Thymus (tissue), 11 donors: ENCODE results near the gene VPS52. TPM values are rescaled to one million over a fixed set of nuclear protein-coding genes. Genes with fewer than 3 reads are reported as not detected.
A peak's percentile ranks its signal among the peaks of the same experiment; 100 is the strongest.
"Not testable (repeated sequence)": the region's sequence is repeated elsewhere in the genome, so short reads cannot be mapped to it uniquely, and the experiment has no call there.

Experiments used
- DNase-seq, 9 donors: peaks; one replicate each; pipeline ENCODE4 v3.0.0-alpha.2; 2013; ENCODE audit warnings: low spot score in 9 of 9, low read depth in 6 of 9, missing footprints in 1 of 9
- H3K27ac ChIP-seq, 2 donors: one replicate each; pipeline ENCODE4 v1.5.1; 2013; ENCODE audit warnings: control low read depth in 1 of 2, low read depth in 1 of 2, low read length in 1 of 2, mild to moderate bottlenecking in 1 of 2, moderate library complexity in 1 of 2
- H3K27me3 ChIP-seq, 2 donors: one replicate each; pipeline ENCODE4 v1.5.1; 2013; ENCODE audit warnings: low read length in 1 of 2; ENCODE audit not compliant: control insufficient read depth in 2 of 2, insufficient read depth in 1 of 2
- H3K36me3 ChIP-seq, 2 donors: one replicate each; pipeline ENCODE4 v1.5.1; 2013; ENCODE audit warnings: low read length in 1 of 2, mild to moderate bottlenecking in 1 of 2, moderate library complexity in 1 of 2; ENCODE audit not compliant: control insufficient read depth in 2 of 2, insufficient read depth in 2 of 2
- H3K4me1 ChIP-seq, 2 donors: one replicate each; pipeline ENCODE4 v1.5.1; 2013; ENCODE audit warnings: low read length in 2 of 2; ENCODE audit not compliant: control insufficient read depth in 2 of 2, insufficient read depth in 2 of 2
- H3K4me3 ChIP-seq, 2 donors: one replicate each; pipeline ENCODE4 v1.5.1; 2013; ENCODE audit warnings: low read length in 2 of 2, control low read depth in 1 of 2, mild to moderate bottlenecking in 1 of 2
- H3K9me3 ChIP-seq, 2 donors: one replicate each; pipeline ENCODE4 v1.5.1; 2013; ENCODE audit warnings: low read length in 1 of 2, mild to moderate bottlenecking in 1 of 2; ENCODE audit not compliant: control insufficient read depth in 2 of 2, insufficient read depth in 1 of 2
- WGBS: extraction: QIAGEN DNeasy Blood & Tissue Kit; methylation state at CpG from one replicate; pipeline ENCODE4 v1.1.7; 2013; 5-methylcytosine and 5-hydroxymethylcytosine counted together
- polyA plus RNA-seq: library from polyadenylated mRNA; stranded (reverse); fragments of 200-250 nt; gene quantifications from one replicate; pipeline ENCODE4 v1.2.3, GENCODE V29; 2013
- total RNA-seq: library from RNA; stranded (reverse); fragments of 120-200 nt; gene quantifications from one replicate; pipeline ENCODE4 v1.2.4, GENCODE V29; 2013
- donor health status: healthy.

The VPS52 gene
- total and polyA plus RNA-seq, 2 donors: 26.3 to 59.0 TPM

DNA sequence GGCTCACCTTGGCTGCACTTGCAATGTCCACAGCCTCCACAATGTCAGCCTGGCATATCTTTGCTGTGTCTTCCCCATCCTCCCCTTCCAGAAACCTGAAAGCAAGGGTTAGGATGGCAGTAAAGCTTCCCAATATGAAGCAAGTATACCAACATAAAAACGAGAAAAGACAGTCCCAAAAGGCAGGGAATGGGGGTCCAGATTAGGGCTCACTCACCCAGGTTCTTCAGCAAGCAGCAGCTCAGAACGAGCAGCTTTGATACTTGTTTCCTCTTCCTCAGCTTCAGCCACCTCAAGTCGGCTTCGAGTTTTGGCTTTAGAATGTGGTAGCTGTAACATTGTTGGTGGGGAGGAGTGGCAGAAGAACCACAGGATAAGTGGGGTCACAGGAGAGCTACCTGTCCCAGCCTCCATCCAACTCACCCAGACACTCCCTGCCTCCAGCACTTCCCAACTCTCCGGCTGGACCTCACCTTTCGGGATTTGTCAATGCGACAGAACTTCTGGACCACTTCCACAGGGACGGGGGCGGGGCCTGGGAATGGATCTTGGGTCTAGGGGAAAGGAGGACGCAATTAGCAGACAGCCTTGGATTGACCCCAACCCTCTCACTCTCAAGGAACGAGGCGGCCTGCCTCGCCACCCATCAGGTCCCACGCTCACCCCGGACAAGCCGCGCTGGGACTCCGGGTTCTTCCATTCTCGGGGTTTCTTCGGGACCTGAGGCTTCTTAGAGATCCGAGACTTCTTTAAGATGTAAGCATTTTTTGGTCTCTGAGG, 16.7 kb upstream of the VPS52 start:
- Histone ChIP-seq H3K27ac (peak overlapping the region; percentile 46 to 58), H3K9me3 (peaks cover 0 to 3% of the 10 kb centered on the region in 2 donors), H3K4me1 (peaks cover 7 to 20% of the 10 kb centered on the region in 2 donors), H3K36me3 (peaks cover 24 to 52% of the 10 kb centered on the region in 2 donors), H3K4me3 (peak overlapping the region; percentile 59 to 88), H3K27me3 (no peaks in the 10 kb centered on the region)
- no peak for DNase-seq
- 11% methylated on average over 21 of the region's 21 CpGs for WGBS

DNA sequence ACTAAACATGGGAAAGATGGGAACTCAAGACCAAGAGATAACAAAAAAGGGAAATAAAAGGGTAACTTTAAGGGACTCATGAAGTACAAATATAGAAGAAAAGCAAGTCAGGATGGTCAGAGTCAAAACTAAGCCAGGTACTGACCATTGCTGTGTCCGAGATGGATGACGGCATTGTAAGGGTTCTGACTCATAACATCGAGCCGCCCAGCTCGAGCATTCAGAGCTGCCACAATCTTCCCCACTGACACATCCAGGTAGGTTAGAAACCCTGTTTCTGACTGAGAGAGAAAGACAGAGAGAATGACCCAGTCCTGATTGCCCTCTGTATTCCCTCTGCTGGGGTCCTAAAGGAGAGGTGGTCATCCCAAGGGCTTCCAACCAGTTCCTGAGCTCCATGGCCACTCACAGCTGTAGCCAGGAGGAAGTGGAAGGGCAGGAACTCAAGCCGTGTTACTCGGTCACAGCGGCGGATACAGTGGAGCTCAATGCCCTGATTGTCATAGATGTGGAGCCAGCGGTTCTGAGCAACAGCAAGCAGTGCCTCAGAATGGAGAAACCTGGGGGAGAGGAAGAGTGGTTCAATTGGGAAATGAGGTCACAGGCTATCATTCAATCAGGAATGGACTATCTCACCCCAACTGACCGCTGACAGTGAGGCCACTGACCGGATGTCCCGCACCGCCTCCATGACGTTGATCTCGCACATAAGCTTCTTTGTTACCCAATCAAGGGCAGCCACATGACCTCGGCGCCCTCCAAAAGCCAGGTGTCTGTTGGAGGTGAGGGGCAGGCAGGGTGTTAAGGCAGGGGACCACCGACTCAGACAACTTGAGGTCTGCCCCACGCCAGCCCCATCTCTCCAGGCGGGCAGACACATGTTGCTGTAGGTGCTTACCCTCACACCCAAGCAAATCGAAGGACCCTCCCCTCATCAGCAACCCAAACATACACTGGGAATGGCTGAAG, 15.6 kb upstream of the VPS52 start:
- Histone ChIP-seq H3K9me3 (peaks cover 0 to 3% of the 10 kb centered on the region in 2 donors), H3K4me3 (no peak overlapping the region), H3K36me3 (peaks cover 16 to 48% of the 10 kb centered on the region in 2 donors), H3K4me1 (peaks cover 7 to 20% of the 10 kb centered on the region in 2 donors), H3K27me3 (no peaks in the 10 kb centered on the region), H3K27ac (no peak overlapping the region)
- WGBS: 98% methylated on average over 22 of the region's 22 CpGs
- no peak for DNase-seq

DNA sequence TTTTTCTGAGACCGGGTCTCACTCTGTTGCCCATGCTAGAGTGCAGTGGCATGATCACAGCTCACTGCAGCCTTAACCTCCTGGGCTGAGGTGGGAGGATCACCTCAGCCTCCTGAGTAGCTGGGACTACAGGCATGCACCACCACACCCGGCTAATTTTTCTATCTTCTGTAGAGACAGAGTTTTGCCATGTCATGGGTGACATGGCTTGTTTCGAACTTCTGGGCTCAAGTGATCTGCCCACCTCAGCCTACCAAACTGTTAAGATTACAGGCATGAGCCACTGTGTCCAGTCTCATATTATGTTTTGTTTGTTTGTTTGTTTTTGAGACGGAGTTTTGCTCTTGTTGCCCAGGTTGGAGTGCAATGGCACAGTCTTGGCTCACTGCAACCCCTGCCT, 13.5 kb upstream of the VPS52 start:
- not testable (repeated sequence) for H3K27ac ChIP-seq, DNase-seq, H3K9me3 ChIP-seq, H3K27me3 ChIP-seq, H3K4me3 ChIP-seq
- peaks cover 4 to 18% of the 10 kb centered on the region in 2 donors for H3K4me1 ChIP-seq
- H3K36me3 ChIP-seq: peaks cover 22 to 46% of the 10 kb centered on the region in 2 donors
- 97% methylated on average over 4 of the region's 4 CpGs for WGBS

DNA sequence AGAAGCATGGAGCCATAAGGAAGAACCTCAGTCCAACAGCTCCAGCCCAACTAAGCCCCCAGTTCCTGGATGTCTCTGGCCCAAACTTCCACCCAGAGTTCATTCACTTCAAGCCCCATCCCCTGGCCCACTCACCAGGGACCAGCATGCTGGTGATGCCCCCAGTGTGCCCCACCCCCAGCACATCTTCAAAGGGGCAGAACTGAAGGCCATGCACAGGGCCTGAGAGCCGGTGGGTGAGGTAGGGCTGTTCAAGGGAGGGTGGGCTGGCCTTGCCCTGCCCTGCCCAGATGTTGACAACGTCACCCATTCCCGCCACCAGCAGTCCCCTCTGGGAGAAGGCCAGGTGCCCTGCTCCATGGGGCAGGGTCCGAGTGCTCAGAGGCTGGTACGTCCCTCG, 8.9 kb upstream of the VPS52 start:
- Histone ChIP-seq H3K4me1 (peaks cover 14 to 30% of the 10 kb centered on the region in 2 donors), H3K9me3 (no peaks in the 10 kb centered on the region), H3K36me3 (peaks cover 42 to 68% of the 10 kb centered on the region in 2 donors), H3K27me3 (no peaks in the 10 kb centered on the region), H3K4me3 (no peak overlapping the region), H3K27ac (peak overlapping the region in 1 of 2 donors; percentile 43)
- DNase-seq: no peak
- 98% methylated on average over 6 of the region's 6 CpGs for WGBS

DNA sequence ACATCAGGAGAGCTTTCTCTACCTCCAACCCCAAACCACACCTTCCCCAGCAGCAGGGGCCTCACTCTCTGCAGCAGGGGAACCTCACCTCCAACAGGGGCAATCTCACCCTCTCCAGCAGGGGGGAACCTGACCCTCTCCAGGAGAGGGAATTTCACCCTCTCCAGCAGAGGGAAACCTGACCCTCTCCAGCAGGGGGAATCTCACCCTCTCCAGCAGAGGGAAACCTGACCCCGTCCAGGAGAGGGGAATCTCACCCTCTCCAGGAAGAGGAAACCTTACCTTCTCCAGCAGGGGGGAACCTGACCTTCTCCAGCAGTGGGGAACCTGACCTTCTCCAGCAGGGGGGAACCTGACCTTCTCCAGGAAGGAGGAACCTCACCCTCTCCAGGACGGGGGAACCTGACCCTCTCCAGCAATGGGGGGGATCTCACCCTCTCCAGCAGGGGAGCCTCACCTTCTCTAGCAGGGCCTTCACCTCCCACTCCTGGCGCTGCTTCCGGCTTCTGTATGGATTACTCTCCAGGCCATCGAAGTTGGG, 8.4 kb upstream of the VPS52 start:
- Histone ChIP-seq H3K4me3 (no peak overlapping the region), H3K27ac (peak overlapping the region in 1 of 2 donors; percentile 43), H3K9me3 (no peaks in the 10 kb centered on the region), H3K4me1 (peaks cover 17 to 35% of the 10 kb centered on the region in 2 donors), H3K27me3 (no peaks in the 10 kb centered on the region), H3K36me3 (peaks cover 47 to 68% of the 10 kb centered on the region in 2 donors)
- DNase-seq: peak in 1 of 9 donors; percentile 29
- 83% methylated on average over 5 of the region's 5 CpGs for whole genome bisulfite sequencing

DNA sequence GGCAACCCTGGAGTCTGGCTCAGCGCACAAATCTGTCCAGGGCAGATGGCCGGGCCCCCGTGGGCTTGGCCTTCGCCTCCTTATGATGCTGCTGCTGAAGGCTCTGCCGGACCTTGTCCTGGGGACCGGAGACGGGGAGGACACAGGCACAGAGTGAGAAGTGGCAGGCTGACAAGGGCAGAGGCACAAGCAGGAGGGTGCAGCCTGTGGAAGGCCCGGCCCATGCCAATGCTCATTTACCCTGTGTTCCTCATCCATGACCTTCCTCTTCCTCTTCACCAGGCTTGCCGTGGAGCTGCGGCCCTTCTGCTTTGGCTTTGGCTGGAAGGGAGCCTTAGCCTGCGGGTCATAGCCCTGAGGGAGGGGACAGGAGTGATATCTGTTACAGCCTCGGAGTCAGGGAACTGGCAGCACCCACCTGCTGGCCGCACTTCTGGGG, 7.6 kb upstream of the VPS52 start:
- DNase-seq: no peak
- Histone ChIP-seq H3K4me3 (no peak overlapping the region), H3K9me3 (no peaks in the 10 kb centered on the region), H3K27ac (no peak overlapping the region), H3K36me3 (peaks cover 51 to 70% of the 10 kb centered on the region in 2 donors), H3K4me1 (peaks cover 17 to 43% of the 10 kb centered on the region in 2 donors), H3K27me3 (no peaks in the 10 kb centered on the region)
- WGBS: 97% methylated on average over 13 of the region's 13 CpGs

DNA sequence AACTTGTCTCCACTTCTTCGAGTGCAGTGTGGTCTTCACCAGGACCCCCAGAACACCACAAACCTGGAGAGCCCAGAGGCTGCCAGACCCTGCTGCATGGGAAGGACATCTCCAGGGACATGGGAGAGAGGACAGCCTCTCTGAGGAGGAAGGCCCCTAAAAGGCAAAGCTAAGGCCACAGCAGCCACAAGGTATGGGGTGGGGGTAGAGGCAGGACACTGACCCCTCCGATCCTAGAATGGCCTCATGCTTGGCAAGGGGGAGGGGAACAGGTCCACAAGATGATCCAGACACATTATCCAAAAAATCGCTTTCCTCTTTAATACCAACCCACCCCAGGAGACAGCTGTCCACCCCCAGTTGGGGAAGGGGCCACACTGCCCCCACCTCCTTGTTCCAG, 7.1 kb upstream of the VPS52 start:
- Histone ChIP-seq H3K27me3 (no peaks in the 10 kb centered on the region), H3K27ac (no peak overlapping the region), H3K4me3 (no peak overlapping the region), H3K9me3 (no peaks in the 10 kb centered on the region), H3K36me3 (peaks cover 54 to 71% of the 10 kb centered on the region in 2 donors), H3K4me1 (peaks cover 21 to 47% of the 10 kb centered on the region in 2 donors)
- WGBS: 93% methylated on average over 3 of the region's 3 CpGs
- DNase-seq: no peak

DNA sequence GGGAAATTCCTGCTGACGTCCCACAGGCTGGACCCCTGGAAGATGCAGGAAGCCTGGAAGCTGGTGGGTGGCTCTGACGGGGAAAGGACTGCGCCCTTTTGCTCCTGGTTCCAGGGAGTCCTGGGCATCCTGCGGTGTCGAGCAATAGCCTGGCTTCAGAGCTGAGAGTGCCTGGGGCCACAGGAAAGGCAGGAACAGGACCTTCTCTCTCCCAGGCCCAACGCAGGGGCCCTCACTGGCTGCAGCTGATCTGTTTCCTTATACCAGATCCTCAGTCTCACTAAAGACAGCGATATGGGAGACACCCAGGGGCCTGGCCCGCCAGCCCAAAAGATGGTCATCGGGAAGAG, 6.7 kb upstream of the VPS52 start:
- Histone ChIP-seq H3K36me3 (peaks cover 54 to 76% of the 10 kb centered on the region in 2 donors), H3K9me3 (no peaks in the 10 kb centered on the region), H3K27me3 (no peaks in the 10 kb centered on the region), H3K4me3 (peak overlapping the region in 1 of 2 donors; percentile 92), H3K27ac (peak overlapping the region; percentile 35 to 97), H3K4me1 (peaks cover 22 to 51% of the 10 kb centered on the region in 2 donors)
- no peak for DNase-seq
- whole genome bisulfite sequencing: 96% methylated on average over 9 of the region's 9 CpGs
